Retinal pigment epithelial cell (primary cell): ENCODE results near the gene CLEC2B.

Experiments
- DNase-seq: peaks from one replicate; pipeline ENCODE4 v3.0.0-alpha.2; 2010; ENCODE audit warnings: low read depth
- H3K4me3 ChIP-seq: 2 replicates; pipeline ENCODE4 v1.5.1; 2011; ENCODE audit warnings: mild to moderate bottlenecking, low read length, control low read depth, moderate library complexity
- CTCF ChIP-seq: conservative IDR thresholded peaks from 2 replicates; pipeline ENCODE4 v1.5.1; 2011; ENCODE audit warnings: low read depth, low read length, control low read depth, inconsistent platforms

The CLEC2B gene

GRCh38 chr12:9810671-9811070, 58.5 kb downstream of the CLEC2B start:
- no peak for TF ChIP-seq CTCF
- H3K4me3 ChIP-seq, result no peak overlapping the region

GRCh38 chr12:9809866-9810265, 59.3 kb downstream of the CLEC2B start:
- TF ChIP-seq CTCF, result no peak
- no peak for DNase-seq
- H3K4me3 ChIP-seq, result no peak overlapping the region

More at GRCh38 chr12:9810671-9811070, 58.5 kb downstream of the CLEC2B start:
- no peak for DNase-seq

- TF ChIP-seq CTCF, result no peak
- H3K4me3 ChIP-seq, result no peak overlapping the region
- no peak for DNase-seq
Observed at GRCh38 chr12:9809338-9809737, 59.8 kb downstream of the CLEC2B start.

- DNase-seq, result no peak
- no peak for TF ChIP-seq CTCF
- H3K4me3 ChIP-seq, result no peak overlapping the region
Observed at GRCh38 chr12:9808504-9808903, 60.6 kb downstream of the CLEC2B start.

- no peak for TF ChIP-seq CTCF
- H3K4me3 ChIP-seq, result no peak overlapping the region
- no peak for DNase-seq
Observed at GRCh38 chr12:9806714-9807113, 62.4 kb downstream of the CLEC2B start.

GRCh38 chr12:9805883-9806282, 63.3 kb downstream of the CLEC2B start:
- no peak overlapping the region for H3K4me3 ChIP-seq
- no peak for DNase-seq
- TF ChIP-seq CTCF, result no peak
